ENCODE measurements around the gene PTAFR.
"Not testable (repeated sequence)": the region's sequence is repeated elsewhere in the genome, so short reads cannot be mapped to it uniquely, and the experiment has no call there.

The PTAFR gene

GRCh38 chr1:28143496-28144202 lies 32.8 kb downstream of the PTAFR start:
- DNase-seq, result no peak

GRCh38 chr1:28141685-28142084 lies 34.8 kb downstream of the PTAFR start:
- DNase-seq, result no peak

DNA sequence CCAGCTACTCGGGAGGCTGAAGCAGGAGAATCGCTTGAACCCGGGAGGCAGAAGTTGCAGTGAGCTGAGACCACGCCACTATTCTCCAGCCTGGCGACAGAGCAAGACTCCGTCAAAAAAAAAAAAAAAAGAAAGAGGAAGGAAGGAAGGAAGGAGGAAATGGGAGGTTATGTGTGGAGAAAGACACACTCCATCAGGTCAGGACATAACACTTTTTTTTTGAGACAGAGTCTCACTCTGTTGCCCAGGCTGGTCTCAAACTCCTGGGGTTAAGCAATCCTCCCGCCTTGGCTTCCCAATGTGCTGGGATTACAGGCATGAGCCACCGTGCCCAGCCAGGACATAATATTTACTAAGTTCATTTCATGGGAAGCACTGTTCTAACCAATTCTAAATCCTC lies 36.6 kb downstream of the PTAFR start:
- DNase-seq, result not testable (repeated sequence)

DNA sequence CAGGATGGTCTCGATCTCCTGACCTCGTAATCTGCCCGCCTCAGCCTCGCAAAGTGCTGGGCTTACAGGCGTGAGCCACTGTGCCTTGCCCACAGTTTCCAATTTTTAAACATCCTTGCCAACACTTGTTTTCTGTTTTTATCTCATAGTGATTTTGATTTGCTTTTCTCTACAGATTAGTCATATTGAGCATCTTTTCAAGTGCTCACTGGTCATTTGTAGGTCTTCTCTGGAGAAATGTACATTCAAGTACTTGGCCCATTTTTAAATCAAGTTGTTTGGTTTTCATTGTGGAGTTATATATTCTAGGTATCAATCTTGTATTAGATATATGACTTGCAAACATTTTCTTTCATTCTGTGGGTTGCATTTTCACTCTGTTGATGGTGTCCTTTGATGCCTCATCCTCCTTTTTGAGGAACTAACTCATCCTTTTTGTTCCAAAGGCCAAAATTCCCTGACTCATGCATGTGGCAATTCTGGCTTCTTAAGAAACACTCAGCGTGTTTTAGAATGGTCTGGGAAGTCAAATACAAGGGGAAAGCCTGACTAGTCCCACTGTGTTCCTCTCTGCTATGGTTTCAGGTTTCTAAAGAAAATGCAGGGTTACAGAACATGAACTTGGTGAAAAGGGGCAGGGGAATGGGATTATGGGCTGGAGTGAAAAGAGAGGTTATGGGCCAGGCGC lies 37.3 kb downstream of the PTAFR start:
- peak; percentile 8 for DNase-seq

DNA sequence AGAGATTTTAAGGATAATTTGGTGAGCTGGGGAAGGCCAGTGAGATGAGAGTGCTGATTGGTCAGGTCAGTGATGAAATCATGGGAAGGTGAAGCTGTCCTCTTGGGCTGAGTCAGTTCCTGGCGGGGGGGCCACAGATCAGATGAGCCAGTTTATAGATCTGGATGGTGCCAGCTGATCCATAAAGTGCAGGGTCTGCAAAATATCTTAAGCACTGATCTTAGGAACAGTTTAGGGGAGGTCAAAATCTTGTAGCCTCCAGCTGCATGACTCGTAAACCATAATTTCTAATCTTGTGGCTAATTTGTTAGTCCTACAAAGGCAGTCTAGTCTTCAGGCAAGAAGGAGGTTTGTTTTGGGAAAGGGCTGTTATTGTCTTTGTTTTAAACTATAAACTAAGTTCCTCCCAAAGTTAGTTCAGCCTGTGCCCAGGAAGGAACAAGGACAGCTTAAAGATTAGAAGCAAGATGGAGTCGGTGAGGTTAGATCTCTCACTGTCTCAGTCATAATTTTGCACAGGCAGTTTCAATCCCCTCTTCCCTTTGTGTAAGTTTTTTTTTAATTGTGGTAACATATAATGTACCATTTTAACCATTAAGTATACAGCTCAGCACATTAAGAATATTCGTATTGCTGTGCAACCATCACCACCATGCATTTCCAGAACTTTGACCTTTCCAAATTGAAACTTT lies 39.4 kb downstream of the PTAFR start:
- DNase-seq, result no peak

- no peak for DNase-seq
These were observed 40.1 kb downstream of the PTAFR start for GRCh38 chr1:28136169-28136921.

DNA sequence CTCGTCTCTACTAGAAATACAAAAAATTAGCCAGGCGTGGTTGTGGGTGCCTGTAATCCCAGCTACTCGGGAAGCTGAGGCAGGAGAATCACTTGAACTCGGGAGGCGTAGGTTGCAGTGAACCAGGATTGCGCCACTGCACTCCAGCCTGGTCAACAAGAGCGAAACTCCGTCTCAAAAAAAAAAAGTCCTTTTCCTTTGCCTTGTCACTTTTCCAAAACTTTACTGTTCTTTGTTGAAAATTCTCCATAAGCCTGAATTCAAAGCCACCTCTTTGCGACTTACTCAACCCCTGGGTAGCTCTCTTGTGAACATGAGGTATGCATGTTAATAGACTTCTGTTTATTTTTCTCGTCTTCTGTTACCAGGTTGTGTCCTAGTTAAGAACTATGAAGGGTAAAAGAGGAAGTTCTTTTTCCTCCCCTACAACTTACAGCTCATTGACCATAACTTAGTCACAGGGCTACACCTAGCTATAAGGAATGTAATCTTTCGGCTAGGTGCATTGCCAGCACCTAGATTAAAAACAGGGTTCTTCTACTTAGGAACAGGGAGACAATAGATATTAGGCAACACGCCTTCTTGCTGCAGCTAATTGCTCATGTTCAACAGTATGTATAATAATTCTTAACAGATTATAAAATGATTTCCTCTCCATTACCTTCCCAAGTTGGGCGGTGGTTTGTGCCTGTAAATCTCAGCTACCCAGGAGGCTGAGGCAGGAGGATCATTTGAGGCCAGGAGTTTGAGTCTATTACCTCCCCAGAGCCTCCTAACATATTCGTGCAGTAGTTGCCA lies 40.9 kb downstream of the PTAFR start:
- peak; percentile 4 for DNase-seq

DNA sequence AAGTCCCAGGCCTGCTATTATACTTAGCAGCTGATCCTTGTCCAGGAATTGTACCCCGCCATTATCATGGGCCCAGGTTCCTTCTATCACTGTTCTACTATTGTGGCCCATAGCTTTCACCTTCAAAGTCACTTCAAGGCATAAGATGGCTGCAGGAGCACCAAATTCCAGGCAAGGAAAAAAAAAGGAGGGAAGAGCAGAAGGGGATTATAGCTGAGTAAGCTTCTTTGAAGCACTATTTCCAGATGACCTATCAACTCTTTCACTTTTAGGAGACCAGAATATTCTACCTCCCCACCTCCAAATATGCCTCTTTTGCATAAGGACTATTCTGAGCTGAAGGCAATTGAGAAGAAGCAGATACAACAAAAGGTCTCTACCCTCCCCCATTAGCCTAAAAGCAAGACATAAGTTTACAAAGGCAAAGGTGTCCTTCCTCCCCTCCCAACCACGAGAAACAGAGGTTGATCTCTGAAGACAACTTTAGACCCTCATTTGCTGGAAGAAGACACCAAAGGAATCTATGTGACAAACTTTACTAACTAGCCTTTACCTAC lies 41.8 kb downstream of the PTAFR start:
- DNase-seq, result no peak

DNA sequence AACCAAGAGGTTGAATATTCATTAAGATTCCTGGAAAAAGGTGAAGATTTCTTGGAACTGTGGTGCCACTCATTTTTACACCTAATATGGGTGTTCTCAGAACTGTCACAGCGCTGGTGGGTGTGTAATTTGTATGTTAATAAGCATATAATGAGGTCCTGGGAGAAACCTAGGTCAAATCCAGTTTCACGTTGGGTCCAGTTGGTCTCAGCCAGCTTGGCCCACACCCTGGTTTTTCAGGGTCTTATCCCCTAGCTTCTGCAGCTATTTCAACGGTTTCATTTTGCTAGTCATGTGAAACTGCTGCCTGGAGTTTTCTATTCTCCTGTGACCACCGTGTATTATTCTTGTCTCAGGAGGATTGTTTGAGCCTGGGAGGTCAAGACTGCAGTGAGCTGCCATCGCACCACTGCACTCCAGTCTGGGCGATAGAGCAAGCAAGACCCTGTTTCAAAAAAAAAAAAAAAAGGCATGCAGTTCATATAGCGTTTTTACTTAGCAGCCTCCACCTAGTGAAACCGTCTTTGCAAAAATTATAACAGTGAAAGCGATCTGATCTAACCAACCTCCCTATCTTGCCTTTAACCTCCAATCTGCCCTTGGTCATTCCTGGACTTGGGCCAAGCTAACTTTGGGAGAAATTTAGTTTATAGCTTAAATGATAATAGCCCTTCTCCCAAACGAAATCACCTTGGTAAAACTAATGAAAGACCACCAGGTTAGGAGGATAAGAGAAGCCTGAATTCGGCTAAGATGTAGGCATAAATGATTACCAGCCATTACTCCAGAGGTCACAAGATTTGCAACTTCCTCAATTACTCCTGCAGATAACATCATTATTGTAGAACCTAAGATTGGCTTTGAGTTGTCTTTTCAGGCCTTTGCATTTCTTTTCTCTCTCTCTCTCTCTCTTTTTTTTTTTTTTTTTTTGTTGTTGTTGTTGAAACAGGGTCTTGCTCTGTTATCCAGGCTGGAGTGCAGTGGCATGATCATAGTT lies 44.0 kb downstream of the PTAFR start:
- DNase-seq, result no peak

DNA sequence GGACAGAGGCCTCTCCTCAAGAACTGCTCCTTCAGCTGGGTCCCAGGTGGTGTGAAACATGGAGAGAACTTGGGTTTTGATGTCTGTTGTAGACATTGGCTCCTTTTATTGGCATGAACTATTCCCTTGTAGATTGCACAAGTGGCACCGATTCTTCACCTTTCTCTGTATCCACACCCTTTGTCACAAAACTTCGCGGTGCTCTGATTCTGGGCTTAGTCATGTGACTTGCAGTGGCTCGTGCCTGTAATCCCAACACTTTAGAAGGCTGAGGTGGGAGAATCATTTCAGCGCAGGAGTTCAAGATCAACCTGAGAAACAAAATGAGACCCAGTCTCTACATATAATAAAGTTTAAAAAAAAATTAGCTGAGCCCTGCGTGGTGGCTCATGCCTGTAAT lies 45.6 kb downstream of the PTAFR start:
- no peak for DNase-seq

- no peak for DNase-seq
These were observed 47.3 kb downstream of the PTAFR start for GRCh38 chr1:28129150-28129549.

DNA sequence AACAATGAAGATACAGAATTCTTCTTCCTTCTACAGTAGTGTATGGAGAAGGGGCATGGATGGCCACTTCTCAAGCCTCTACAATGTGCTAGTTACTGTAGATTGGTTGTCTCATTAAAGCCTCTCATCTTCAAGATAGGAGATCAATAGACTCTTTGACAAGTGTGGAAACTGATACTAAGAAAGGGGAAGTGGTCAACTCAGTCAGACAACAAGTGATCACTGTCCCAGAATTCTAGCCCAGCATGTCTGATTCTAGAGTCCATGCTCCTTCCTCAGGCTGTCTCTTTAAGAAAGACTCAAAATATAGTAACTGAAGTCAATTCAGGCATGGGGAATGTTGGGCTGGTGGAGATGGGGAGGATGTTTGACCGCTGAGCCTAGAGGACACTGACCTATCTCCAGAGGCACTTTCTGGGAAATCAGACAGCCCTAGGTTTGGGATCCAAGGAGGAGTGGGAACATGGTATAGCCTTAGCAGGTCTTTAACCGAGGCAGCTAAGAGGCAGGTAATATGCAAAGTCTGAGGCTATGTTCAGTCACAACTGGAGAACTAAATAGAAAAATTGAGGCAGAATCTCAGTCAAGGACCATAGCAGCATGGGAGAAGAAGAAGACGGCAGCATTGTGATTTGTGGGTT lies 48.8 kb downstream of the PTAFR start:
- no peak for DNase-seq

- no peak for DNase-seq
These were observed 49.6 kb downstream of the PTAFR start for GRCh38 chr1:28126783-28127490.

DNA sequence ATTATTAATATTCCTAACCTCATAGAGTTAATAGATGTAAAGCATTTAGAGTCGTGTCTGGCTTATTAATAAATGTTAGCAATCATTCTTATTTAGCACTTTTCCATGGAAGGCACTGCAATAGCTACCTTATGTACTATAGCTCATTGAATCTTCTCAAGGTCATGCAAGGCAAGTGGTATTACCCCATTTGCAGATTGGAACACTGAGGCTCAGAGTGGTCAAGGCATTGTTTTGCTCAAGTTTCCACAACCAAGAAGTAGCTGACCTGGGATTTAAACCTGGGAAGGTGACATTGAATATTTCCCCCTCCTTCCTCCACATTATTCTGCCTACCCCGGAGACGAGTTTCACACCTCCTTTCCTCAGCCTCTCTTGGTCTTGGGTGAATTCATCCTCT lies 50.3 kb downstream of the PTAFR start:
- no peak for DNase-seq

DNA sequence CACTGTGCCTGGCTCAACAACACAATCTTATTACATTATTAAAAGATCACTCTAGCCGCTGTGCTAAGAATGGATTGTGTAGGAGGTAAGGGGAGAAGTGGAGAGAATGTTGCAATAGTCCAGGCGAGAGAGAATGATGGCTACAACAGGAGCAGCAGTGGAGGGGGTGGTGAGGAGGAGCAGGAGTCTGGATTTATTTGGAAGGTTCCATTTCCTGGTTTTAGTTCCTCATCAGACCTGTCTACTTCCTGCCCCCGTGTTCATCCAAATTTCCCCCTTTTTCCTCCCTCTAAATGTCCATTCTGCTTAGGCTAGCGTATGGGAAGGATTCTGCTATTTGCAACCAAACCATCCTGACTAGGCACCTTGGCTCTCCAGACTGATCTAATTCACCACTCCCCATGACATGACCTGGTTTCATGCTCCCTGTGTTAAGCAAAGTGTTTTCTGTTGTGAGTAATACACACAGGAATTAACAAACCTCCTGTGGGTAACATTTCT lies 53.0 kb downstream of the PTAFR start:
- no peak for DNase-seq

DNA sequence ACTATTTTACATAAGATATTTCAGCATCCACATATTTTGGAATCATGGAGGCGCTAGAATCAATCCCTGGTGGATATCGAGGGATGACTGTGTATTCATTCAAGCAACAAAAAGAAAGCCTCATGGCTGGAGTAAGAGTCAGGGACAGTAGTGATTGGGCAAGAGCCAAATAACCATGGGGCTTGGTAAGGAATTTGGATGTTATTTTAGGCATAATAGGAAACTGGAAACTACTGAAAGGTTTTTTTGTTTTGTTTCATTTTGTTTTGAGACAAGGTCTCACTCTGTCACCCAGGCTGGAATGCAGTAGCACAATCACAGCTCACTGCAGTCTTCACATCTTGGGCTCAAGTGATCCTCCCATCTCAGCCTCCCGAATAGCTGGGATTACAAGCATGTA lies 54.3 kb downstream of the PTAFR start:
- no peak for DNase-seq

GRCh38 chr1:28119556-28119955 lies 56.9 kb downstream of the PTAFR start:
- DNase-seq, result no peak

GRCh38 chr1:28118640-28119307 lies 57.7 kb downstream of the PTAFR start:
- DNase-seq, result no peak

DNA sequence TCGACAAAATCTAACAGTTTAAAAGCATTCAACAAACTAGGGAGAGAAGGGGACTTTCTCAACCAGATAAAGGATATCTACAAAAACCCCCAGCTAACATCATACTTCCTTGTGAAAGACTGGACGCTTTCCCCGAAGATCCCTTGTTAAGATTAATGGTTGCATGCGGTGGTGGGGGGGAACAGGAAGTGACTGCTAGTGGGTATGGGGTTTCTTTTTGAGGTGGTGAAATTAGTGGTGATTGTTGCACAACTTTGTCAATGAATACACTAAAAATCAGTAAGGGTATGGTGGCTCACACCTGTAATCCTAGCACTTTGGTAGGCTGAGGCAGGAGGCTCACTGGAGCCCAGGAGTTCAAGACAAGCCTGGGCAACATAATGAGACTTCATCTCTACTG lies 61.2 kb downstream of the PTAFR start:
- DNase-seq, result peak; percentile 28
